Activated gamma-delta T cell treated with Interleukin-2 at 50 U/mL for 16 hours (primary cell): ENCODE results near the gene TMEM108.

Experiments used
- DNase-seq: peaks from one replicate; pipeline ENCODE4 v3.0.0-alpha.2; 2020

Gene TMEM108

GRCh38 chr3:133394561-133395311, 356.5 kb downstream of the TMEM108 start:
- no peak for DNase-seq

DNA sequence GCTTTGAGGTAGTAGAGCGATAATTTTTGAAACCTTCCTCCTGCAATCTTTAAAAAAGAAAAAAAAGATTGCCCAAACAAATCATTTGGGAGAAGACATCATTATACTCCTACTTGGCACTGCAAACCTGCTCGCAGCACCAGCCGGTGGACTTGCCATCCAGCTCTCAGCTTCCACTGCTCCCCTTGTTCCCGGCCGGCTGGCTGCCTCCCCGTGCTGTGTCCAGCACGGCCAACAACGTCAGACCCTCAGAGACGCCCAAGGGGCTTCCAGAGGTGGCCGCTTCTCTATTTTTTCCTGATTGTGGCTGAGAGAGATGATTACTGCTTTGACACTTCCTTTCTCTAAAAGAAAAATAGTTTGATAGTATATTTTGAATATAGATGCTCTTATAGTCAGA, 358.7 kb downstream of the TMEM108 start:
- no peak for DNase-seq

- no peak for DNase-seq
Observed at GRCh38 chr3:133400006-133400515, 361.9 kb downstream of the TMEM108 start, which contains the start of gene BFSP2. BFSP2 (plus strand) TSS chr3:133400056; CDS start chr3:133400084, 28 bp downstream.

DNA sequence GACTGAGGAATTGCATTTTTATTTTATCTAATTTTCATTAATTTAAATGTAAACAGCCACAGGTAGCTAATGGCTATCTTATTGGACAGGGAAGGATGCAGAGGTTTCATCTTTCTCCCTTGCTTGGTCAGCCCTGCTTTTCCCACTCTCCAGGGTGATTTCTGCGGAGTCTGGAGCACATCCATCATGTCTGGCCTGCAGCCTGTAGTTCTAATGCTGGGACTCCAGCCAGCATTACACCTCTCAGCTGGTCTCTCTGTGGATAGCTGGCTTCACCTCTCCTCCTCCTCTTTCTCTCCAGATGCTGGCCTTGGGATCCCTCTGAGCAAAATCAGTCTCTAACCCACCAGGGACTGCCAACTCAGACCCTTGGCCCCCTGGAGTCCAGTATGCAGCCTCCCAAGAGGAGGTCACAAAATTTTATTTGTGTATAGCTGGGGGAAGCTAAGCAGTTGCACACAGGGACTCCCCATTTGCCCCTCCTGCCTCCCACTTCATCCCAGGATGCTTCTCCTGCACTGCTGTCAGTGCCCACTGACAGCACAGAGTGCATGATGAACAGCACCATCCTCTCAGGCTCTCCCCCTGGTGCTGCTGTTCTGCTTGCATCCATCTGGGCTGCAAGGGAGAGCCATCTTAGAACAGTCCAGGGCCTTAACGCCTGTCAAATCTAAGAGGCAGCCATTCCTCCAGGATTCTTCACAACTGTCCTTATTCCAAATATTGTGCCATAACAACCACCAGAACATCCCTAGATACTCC, 363.4 kb downstream of the TMEM108 start:
- DNase-seq, result no peak

- no peak for DNase-seq
Observed at GRCh38 chr3:133404920-133405319, 366.7 kb downstream of the TMEM108 start.

- no peak for DNase-seq
Observed at GRCh38 chr3:133408366-133408765, 370.2 kb downstream of the TMEM108 start.

- no peak for DNase-seq
Observed at GRCh38 chr3:133408961-133409360, 370.8 kb downstream of the TMEM108 start.

DNA sequence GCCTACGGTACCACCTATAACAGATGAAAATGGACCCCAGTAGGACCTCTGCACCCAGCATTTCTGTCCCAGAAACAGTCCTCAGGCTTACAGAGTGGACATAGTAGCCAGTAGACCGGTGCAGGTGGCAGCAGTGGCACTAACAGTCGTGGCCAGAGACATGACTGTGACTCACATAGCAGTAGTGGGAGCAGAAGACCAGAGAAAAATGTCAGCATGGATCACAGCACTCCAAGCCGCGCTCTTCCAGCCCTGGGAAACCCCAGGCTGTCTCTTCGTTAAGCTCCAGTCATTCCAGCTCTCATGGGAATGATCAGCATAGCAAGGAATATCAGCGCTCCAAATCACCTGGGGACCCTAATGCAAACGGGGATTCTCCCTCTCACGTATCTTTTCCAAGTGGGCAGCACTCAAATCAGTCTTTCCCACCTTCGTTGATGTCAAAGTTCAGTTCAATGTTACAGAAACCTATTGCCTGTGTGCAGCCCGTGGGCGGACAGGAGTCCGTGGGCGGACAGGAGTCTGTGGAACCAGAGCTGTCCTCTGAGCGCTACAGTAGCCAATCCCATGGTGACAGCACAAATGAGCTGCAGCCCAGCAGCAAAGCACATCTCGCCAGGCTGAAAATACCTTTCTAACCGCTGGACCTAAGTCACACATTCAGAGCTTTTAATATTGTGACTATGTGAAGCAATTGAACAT, 372.2 kb downstream of the TMEM108 start:
- DNase-seq, result no peak

DNA sequence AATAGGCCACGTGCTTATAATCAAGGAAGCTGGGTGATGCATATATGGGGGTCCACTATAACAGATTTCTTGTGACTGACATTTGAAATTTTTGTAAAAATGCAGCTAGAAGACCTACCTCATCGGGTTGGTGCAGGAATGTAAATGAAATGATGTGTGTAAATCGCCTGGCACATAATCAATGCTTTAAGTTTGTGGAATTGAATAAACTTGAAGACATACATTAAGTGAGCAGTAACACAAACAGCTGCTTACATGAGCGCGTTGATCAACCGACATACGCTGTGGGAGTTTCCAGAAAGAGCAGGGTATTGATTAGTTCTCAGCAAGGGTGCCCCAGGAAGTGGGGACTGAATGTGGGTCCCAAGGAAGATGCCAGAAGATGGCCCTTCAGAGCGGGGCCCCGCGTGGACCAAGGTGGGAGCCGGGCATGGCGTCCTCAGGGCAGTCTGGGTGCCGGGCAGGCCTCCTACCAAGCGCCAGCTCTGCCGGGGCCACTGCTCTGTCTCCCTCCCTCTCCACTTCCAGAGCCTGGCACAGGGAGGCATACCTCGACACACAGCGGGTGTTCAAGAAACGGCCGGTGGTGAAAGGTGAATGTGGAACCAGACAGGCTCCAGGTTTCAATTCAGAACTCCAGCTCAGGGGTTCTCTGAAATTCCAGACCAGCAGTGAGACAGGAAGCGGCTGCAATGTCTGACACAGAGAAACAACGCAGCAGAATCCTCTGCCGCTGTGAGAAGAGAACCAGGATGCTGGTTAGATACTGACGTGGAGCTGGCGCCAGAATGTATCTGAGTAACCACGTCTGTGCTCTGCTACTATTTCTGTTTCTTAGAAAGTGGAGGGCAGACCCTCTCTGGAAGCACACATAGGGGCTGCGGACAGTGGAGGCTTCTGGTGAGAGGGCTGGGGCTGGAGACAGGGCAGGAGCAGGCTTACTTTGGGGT, 374.3 kb downstream of the TMEM108 start:
- DNase-seq, result no peak

DNA sequence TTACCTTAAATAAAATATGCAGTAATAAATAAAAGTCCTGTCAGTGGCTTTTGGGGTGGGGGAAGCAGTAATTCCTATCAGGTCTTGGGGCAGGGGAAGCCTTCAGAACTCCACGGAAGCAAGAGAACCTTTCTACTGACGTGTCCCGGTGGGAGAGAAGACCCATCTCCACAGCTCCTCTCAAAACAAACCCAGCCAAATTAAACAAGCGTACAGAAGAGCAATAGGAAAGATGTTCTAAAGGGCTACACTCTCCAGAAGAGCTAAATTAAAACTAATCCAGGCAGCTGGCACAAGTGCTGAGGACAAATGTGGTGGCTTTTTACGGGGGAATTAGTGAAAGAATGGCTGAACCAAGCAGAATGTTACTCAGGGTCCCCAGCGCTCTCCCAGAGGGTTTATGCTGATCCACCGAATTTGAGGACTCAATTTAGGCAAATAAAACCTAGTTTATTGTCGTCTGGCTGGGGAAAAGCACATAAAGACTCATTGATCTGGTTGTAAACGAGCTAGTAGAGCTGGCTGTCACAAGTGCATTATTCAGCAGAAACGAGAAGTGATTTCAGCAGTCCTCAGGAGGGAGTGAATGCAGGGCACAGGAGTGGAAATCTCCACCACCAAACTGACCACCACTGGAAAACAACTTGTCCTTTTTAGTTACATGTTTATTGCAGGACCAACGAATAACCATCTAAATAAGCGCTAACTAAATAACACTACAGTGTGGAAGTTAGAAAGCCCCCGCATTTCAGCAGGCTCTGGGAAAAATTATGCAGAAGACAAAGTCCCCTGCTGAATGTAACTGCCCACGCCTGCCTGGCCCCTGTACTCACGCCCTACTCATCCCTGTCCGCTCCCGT, 375.2 kb downstream of the TMEM108 start:
- DNase-seq, result no peak

DNA sequence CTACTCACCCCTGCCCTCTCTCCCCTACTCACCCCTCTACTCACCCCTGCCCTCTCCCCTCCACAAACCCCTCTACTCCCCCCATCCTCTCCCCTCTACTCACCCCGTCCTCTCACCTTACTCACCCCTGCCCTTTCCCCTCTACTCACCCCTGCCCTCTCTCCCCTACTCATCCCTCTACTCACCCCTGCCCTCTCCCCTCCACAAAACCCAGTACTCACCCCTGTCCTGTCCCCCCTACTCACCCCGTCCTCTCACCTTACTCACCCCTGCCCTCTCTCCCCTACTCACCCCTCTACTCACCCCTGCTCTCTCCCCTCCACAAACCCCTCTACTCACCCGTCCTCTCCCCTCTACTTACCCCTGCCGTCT, 375.8 kb downstream of the TMEM108 start:
- no peak for DNase-seq

DNA sequence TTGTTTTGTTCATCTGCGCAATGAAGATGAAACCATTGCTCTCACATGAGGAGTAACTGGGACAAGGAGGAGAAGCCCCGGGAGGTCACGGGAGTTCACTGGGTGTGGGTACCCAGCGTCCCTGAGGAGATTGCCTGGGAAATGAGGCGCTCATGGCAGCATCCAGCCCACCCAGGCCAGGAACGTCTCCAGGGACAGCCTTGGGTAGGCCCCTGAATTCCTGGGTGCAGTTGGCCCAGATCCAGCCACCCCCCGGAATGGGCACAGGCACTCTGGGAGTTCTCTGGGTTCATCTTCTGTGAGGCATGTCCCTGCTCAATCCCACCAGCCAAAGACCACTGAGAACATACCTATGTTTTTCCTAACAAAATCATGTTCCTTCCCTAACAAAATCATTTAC, 380.2 kb downstream of the TMEM108 start:
- DNase-seq, result no peak

DNA sequence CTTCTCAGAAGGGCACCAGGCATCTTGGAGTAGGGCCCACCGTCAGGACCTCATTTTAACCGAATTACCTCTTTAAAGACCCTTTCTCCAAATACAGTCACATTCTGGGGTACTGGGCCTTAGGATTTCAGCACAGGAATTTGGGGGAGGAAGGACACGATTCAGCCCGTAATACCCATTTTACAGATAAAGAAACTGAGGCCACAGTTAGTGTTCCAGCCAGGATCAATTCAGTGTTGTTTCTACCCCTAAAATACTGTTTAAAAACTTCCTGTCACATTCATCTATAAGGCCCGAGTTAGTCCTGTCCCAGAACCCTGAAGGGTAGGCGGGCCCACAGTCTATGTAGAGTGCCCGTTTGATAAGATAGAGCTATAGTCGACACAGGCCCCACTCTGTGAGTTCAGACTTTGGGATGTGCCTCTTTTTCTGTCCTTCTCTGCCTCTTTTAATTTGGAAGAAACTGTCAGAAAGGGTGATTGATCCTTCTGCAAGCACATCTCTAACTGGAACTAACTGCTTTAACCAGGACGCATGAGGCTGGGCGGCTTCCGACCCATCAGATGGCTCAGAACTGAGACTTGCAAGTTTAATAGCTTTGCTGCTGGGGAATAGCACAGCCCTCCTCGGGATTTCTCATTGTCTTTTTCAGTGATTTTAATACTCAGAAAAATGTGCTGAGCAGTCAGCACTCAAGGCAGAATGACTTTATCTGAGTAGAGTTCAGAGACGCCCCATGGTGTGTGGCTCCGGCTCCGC, 381.1 kb downstream of the TMEM108 start:
- DNase-seq, result no peak

- DNase-seq, result no peak
Observed at GRCh38 chr3:133424937-133425869, 387.0 kb downstream of the TMEM108 start.

DNA sequence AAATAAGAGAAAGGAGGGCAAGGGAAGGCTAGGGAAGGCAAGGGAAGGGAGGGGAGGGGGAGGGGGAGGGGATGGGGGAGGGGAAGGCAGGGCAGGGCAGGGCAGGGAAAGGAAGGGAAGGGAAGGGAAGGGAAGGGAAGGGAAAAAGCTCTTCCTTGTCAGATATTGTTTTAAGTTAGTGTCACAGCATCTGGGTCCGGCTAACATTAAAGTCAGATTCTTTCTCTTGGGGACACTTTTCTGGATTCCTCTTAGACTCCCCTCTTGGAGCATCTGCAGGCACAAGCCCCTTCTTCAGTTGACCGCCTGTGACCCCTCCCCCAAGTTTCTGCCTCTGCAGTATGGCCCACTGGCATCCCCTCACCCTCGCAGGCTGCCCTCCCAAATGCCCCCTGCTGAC, 387.7 kb downstream of the TMEM108 start:
- DNase-seq, result no peak

DNA sequence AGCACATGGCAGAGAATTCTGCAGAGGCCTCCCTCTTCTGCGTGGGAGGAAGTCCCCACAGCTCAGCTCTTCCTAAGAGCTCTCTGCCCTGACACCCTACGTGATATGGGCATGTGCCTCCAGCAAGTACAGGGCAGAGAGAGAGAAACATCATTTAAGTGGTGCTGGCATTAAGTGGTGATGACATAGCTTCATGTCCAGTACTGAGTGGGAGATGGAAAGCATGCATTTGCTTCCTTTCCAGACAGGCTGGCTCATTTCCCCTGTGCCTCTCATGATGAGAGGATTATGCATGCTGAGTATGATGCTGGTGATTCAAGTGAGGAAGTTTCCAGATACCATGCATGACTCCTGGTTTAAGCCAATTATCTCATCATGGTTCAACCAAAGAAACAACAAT, 388.5 kb downstream of the TMEM108 start:
- DNase-seq, result no peak

- no peak for DNase-seq
Observed at GRCh38 chr3:133428552-133428951, 390.4 kb downstream of the TMEM108 start.

GRCh38 chr3:133429063-133429462, 390.9 kb downstream of the TMEM108 start:
- DNase-seq, result no peak

- no peak for DNase-seq
Observed at GRCh38 chr3:133439563-133439962, 401.4 kb downstream of the TMEM108 start.
